GM19324 (cell line): Measurements from ENCODE around the gene MAN1B1.
A peak's percentile ranks its signal among the peaks of the same experiment; 100 is the strongest.
"Not testable (repeated sequence)": the region's sequence is repeated elsewhere in the genome, so short reads cannot be mapped to it uniquely, and the experiment has no call there.

Experiments
- ATAC-seq: cut with Tn5 transposase; IDR thresholded peaks from one replicate; pipeline ENCODE4 v1.9.1; 2021; ENCODE audit warnings: mild to moderate bottlenecking, moderate library complexity; ENCODE audit not compliant: unreplicated experiment, low FRiP score

MAN1B1 gene

DNA sequence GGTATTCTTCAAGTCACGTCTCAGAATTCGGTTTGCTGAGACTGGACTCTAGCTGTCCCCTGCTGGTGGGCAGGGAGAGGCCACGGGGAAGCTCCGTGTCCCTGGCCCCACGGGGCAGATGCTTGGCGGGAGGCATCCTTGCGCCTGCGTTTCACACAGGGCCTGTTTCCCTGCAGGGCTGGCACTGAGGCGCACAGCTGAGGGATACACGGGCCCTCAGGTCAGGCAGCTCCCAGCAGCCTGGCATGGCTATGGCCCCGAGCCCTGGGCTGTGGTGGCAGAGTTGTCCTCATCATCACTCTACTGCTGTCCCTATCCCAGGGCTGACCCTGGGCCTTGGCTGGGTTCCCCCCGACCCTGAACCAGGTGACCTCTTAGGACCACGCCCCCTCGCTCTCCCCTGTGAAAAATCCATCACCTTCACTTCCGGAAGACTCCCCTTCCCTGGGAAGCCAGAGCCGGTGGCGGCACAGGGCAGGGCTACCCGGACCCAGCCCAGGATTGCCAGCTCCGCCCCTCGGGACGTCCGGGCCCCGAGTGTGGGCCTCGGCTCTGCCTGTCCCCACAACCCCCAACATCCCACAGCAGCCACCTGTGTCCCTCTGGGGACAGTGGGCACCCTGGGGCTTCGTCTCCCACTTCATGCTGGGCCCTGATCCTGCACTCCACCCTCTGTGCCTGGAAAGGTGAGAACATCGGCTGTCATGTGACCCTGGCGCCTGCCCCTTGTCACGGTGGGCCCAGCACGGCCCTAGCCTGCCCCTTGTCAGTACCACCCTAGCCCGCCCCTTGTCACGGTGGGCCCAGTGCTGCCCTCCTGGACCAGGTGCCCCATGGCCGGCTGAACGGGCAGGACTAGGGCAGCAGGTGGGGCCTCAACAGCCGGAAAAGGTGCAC, 22.7 kb downstream of the MAN1B1 start:
- no peak for ATAC-seq

DNA sequence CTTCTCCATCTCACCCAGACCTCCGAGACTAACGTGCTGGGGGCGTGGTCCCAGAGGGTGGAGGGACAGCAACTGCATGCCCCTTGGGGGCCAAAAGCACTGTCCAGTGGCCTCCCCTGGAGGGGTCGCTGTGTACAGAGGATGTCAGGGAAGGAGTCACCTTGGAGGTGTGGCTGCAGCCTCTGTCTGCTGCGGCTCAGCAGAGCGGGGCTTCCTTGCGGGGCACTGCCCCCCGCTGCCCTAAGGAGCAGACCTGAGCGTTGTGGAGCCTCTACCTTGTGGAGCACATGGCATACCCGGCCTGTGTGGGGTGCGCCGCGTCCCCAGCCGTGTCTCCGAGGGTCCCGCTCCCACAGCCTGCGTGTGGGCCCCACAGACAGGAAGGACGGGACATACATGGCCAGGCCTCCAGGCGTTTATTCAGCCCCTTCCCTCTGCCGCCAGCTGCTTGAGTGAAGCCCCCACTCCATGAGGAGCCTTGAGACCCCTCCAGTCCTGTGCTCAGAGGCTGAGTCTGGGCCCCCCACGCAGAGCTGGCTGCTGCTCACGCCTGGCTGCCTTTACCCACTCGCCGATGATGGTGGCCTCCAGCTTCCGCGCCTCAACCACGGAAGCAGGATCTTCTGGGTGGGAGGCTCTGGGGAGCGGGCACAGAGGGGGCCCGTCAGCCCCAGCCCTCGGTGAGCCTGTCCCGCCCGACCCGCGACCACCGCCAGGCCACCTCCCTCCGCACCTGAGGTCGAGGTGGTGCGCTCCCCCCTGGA, 23.5 kb downstream of the MAN1B1 start:
- ATAC-seq = no peak

DNA sequence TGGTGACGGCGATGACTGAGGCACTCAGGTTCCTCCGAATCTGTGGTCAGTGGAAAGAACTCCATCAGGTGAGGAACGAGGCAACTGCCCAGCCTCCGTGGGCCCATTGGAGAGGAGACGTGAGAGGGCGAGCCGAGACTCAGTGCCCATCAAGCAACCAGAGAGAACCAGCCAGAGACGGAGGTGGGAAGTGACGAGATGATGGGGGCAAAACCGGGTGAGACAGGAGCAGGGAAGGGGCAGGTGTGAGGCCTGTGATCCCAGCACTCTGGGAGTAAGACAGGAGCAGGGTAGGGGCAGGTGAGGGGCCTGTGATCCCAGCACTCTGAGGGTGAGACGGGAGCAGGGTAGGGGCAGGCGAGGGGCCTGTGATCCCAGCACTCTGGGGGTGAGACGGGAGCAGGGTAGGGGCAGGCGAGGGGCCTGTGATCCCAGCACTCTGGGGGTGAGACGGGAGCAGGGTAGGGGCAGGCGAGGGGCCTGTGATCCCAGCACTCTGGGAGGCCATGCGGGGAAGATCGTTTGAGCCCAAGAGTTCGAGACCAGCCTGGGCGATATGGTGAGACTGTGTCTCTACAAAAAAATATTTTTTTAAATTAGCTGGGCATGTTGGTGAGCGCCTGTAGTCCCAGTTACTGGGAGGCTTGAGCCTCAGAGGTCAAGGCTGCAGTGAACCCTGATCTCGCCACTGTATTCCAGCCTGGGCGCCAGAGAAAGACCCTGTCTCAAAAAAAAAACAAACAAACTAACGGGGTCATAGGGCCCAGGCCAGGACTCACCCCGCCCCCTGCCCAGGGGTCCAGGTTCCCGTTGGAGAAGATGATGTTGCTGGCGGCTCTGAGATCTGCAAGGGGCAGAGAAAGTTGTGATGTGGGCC, 24.4 kb downstream of the MAN1B1 start:
- no peak for ATAC-seq

DNA sequence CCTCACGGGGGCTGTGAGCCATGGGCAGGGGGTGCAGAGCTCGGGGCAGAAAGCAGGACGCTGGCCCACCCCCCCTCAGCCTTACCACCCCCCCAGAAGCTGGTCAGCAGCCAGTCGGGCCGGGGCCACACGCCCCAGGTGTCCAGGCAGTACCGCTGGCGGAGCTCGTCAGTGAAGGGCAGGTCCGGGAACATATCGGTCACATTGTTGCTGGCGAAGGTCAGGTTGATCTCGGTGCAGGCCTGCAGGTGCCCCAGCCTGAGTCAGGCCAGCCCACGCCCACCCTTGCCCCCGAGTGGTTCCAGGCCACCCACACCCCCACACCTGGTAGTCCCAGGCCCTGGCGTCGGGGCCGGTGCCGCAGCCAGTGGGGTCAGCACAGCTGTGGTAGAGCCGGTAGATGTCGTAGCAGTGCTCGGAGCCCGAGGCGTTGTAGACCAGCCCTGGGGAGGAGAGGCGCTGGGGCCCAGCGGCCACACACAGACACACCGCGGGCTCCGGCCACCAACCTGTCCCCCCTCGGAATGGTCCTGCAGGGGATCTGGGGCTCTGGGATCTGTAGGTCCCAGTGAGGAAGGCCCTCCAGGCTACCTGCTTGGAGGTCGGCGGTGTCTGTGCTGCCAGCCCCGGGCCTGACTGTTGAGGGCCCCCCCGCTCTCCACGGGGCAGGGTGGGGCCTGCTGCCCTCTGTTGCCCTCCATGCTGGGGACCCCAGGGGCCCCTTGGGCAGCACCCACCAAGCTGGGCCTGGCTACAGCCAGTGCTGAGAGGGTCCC, 25.2 kb downstream of the MAN1B1 start:
- no peak for ATAC-seq

DNA sequence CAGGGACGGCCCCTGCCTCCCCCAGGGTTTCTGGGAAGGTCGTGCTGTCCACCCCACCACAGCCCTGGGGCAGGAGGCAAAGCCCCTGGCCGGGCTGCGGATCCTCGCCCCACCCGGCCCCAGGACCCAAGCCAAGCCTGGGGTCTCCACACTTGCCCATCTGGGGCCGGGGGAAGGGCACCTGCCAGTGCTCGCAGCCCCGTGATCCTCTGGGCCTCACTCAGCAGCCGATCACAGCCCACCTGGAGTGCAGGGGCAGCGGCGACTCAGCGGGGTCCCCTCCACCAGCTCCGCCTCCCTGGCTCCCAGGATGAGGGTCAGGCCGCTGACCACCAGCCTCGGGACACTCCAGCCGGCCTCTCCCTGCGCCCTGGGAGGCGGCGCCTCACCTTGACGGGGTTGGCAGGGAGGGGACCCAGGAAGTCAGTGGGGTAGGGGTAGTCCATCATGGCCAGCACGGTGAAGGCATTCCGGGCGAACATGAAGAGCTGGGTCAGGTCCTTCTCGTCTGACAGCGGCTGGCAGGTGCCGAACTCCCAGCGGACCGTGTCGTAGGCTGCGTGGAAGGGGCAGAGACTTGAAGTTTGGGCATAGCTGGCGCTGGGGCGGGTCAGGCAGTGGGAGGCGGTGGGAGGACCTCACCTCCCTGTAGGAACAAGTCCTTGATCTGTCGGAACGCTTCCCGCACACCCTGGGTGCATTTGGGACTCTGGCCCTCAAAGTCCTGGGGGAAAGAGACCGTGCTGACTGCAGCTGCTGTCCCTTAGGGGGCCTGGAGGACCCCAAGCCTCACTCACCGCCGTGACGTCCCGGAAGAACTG, 26.0 kb downstream of the MAN1B1 start:
- no peak for ATAC-seq

DNA sequence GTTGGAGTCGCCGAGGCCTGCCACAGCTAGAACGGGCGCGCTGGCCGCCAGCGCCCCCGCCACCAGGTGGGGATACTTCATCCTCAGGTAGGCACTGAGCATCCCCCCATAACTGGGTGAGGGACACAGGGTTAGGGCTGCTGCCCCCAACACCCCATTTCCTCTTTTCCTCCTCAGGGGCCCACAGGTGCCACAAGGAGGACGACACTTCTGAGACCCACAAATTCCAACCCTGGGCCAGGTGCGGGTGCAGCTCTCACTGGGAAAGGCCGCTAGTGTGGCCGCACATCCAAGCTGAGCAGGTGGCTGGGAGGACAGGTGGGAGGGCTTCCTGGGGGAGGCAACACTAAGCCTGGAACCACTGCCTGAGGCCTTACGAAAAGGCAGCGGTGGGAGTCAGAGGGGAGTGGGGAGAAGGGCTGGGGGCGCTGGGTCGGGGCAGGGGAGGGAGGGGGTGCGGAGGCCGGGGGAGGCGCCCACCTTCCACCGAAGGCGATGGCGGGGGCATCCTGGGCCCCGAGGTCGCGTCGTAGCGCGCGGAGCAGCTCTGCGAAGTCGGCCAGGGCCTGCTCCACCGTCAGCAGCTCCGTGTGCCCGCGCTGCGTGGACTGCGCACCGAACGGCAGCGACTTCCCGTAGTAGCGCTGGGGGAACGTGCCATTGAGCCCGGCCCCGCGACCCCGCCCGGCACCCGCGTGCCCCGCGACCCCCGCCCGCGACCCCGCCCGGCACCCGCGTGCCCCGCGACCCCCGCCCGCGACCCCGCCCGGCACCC, 26.8 kb downstream of the MAN1B1 start:
- ATAC-seq = no peak

DNA sequence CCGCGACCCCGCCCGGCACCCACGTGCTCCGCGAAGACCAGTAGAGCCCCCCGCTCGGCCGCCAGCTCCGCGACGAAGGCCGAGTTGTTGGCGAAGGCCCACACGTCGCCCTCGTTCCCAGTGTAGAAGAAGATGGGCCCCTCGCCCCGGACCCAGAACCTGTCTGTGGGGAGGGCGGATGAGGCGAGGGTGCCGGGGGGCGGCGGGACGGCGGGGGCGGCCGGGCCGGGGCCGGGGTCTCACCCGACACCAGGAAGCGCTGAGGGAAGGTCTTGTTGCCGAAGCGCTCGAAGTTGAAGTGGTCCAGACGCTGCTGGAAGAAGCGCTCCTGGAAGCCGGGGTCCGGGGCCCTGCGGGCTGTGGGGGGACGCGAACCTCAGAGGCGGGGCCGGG, 27.4 kb downstream of the MAN1B1 start:
- peak; percentile 3 for ATAC-seq

DNA sequence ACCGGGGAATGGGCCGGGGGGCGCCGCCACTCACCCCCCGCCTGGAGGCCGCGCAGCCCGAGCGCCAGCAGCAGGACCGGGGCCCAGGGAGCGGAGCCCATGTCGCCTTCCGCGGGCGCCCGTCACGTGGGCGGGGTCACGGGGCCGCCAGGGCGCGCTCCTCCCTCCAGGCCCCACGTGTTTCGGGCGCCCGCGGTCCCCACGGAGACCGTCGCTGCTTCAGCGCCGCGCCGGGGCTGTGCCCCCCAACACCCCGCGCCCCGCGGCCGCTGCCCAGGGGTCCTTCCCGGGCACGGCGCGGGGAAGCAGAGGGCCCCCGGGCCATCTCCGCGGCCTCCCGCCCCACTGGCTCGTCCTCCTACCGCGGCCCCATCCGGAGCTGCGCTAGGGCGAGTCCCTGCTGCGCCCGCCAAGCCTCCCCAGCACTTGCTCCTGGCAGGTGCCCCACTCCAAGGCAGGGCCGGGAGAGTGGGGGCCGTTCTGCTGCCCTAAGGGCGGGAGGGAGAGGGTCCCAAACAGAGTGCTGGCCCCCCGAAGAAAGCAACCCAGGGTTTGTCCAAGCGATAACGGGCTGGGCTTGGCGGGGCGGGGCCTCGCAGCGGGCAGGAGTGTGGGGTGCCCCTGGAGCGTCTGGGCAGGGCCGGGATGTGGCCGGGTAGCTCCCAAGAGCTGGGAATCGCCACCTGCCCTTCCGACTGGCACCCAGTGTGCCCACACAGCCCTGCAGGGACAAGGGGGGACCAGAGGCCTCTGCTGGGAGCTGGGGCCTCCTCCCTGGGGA, 28.0 kb downstream of the MAN1B1 start, which contains the start of gene DPP7:
DPP7 (minus strand) TSS at position 121 of the 781 bp plus-strand sequence; CDS start at position 101, 20 bp downstream.
- ATAC-seq = peak; percentile 79

DNA sequence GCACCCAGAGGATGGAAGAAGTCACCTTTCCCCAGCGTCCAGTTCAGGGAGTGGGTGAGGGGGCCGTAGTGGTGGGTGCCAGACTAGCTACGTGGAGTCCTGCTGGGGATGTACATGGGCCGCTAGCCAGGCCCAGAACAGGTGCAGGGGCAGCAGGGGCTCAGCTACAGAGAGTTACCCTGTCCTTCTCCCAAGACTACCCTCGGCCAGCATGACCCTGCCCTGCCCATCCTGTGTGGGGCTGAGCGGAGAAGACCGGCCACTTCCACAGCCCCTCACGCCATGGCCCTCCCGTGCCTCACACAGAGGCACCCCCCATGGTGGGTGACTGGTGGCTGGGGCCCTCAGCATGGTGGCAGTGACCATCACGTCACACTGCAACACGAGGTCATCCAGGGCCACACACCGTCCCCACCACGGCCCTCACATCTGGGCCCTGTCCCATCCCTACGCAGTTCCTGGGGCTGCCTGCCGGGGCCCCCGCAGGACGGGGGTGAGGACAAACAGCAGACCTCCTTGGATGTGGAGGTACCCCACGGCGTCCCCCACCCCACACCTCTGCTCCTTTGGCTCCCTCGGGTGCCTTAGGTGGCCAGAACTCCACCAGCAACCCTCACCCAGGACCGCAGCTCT, 28.7 kb downstream of the MAN1B1 start:
- ATAC-seq = no peak

DNA sequence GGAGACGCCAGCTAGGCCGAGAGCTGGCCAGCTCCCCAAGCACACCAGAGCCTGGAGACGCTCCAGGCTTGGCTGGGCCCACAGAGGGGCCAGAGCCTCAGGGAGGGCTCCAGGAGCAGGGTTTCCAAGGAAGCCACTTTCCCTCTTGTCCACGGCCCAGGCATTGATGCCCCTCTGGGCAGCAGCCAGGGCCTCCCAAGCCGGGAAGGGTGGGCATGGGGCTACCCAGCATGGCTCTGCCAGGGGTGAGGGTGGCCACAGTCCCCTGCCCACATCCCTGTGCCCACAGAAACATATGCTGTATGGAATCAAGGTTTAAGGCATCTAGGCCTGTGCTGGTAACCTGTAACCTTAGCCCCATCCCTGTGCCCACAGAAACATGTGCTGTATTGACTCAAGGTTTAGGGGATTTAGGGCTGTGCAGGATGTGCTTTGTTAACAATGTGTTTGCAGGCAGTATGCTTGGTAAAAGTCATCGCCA, 29.3 kb downstream of the MAN1B1 start:
- ATAC-seq = no peak

DNA sequence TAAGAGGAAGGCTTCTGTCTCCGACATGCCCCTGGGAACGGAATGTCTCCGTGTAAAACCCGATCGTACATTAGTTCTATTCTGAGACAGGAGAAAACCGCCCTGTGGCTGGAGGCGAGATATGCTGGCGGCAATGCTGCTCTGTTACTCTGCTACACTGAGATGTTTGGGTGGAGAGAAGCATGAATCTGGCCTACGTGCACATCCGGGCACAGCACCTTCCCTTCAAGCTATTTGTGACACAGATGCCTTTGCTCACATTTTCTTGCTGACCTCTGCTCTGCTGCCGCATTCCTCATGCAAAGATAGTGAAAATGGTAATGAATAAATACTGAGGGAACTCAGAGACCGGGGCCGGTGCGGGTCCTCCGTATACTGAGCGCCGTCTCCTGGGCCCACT, 29.9 kb downstream of the MAN1B1 start:
- no peak for ATAC-seq

DNA sequence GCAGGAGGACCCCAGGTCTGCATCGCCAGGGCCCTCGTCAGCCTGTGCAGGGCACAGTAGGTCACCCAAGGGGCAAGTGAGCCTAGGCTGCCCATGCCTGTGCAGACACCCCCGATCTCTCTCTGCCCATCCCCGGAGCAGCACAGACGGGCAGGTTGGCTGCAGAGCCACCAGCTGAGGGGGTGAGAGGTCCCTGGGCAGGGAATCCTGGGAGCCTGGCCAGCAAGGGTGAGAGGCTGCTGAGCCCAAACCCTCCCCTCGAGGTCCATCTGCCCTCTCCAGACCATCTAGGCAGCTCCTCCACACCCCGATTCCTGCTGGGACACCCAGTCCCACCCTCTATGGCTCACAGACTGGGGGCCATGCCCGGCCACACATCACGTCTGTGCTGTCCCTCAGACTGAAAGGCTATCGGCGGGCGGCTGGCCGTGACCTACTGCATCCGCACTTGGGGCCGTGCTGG, 30.5 kb downstream of the MAN1B1 start:
- no peak for ATAC-seq

DNA sequence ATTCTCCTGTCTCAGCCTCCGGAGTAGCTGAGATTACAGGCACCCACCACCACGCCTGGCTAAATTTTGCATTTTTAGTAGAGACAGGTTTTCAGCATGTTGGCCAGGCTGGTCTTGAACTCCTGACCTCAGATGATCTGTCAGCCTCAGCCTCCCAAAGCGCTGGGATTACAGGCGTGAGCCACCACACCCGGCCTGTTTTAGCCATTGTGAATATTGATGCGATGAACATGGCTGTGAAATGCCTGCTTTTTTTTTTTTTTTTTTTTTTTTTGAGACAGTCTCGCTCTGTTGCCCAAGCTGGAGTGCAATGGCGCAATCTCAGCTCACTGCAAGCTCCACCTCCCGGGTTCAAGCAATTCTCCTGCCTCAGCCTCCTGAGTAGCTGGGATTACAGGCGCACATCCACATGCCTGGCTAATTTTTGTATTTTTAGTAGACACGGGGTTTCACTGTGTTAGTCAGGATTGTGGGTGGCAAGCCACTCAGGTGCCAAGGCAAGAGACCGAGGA, 31.4 kb downstream of the MAN1B1 start:
- ATAC-seq = not testable (repeated sequence)

DNA sequence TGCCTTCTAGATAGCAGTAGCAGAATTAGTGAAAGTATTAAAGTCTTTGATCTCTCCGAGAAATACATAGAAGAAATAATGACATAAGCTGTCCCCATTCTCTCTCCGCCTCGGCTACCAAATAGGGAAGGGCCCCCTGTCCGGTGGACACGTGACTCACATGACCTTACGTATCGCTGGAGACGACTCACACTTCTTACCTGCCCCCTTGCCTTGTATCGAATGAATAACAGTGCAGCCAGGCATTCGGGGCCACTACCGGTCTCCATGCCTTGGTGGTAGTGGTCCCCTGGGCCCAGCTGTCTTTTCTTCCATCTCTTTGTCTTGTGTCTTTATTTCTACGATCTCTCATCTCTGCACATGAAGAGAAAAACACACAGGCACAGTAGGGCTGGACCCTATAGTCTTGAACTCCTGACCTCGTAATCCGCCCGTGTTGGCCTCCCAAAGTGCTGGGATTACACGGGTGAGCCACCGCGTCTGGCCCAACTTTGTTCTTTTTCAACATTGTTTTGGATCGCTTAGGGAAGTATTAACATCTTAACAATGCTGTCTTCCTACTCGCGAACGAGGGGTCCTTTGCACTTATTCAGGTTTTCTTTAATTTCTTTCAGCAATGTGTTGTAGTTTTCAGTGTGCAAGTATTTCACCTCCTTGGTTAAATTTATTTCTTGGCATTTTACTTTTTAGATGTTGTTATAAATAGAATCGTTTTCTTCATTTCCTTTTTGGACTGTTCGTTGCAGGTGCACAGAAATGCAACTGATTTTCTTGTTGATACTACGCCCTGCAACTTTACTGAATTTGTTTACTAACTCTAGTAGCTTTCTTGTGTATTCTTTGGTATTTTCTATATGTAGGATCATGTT, 35.4 kb downstream of the MAN1B1 start:
- ATAC-seq = not testable (repeated sequence)

DNA sequence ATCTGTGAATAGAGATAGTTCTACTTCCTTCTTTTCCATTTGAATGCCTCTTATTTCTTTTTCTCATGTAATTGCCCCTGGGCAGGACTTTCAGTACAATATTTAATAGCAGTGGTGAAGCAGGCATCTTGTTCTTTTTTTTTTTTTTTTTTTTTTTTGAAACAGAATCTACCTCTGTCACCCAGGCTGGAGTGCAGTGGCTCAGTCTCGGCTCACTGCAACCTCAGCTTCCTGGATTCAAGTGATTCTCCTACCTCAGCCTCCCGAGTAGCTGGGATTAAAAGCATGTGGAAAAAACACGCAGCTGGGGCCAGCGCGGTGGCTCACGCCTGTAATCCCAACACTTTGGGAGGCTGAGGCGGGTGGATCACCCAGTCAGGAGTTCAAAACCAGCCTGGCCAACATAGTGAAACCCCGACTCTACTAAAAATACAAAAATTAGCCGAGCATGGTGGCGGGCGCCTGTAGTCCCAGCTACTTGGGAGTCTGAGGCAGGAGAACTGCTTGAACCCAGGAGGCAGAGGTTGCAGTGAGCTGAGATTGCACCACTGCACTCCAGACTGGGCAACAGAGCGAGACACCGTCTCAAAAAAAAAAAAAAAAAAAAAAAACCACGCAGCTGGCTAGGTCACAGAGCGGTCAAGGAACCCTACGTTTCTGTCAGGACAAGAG, 36.1 kb downstream of the MAN1B1 start:
- ATAC-seq = not testable (repeated sequence)
